Activated CD4-positive, CD25-positive, alpha-beta regulatory T cell treated with anti-CD3 and anti-CD28 coated beads, Interleukin-2, amount 50 U/mL, for 24 hours (primary cell): Measurements from ENCODE around the gene DLX1.
A peak's percentile ranks its signal among the peaks of the same experiment; 100 is the strongest.
"Not testable (repeated sequence)": the region's sequence is repeated elsewhere in the genome, so short reads cannot be mapped to it uniquely, and the experiment has no call there.

ENCODE experiments used
- ATAC-seq, 2 donors: fragments of 150-1000 bp; cut with Tn5 transposase; one replicate each; pipeline ENCODE4 v1.10.0; 2021; ENCODE audit warnings: mild to moderate bottlenecking in 1 of 2, moderate library complexity in 1 of 2

The DLX1 gene

GRCh38 chr2:172065111-172065510, 20.2 kb upstream of the DLX1 start:
- no peak for ATAC-seq

- no peak for ATAC-seq
Measured at GRCh38 chr2:172066394-172066886, 18.9 kb upstream of the DLX1 start.

- ATAC-seq = not testable (repeated sequence)
Measured at GRCh38 chr2:172067905-172068304, 17.4 kb upstream of the DLX1 start.

- ATAC-seq = no peak
Measured at GRCh38 chr2:172070936-172071335, 14.4 kb upstream of the DLX1 start.

GRCh38 chr2:172072303-172072702, 13.0 kb upstream of the DLX1 start:
- ATAC-seq = no peak

- no peak for ATAC-seq
Measured at GRCh38 chr2:172072706-172073105, 12.6 kb upstream of the DLX1 start.

- ATAC-seq = no peak
Measured at GRCh38 chr2:172073518-172073917, 11.8 kb upstream of the DLX1 start.

- ATAC-seq = no peak
Measured at GRCh38 chr2:172074254-172074653, 11.1 kb upstream of the DLX1 start.

GRCh38 chr2:172079416-172079815, 5.9 kb upstream of the DLX1 start:
- no peak for ATAC-seq

- ATAC-seq = no peak
Measured at GRCh38 chr2:172079838-172080640, 5.3 kb upstream of the DLX1 start.

- ATAC-seq = no peak
Measured at GRCh38 chr2:172080641-172081220, 4.6 kb upstream of the DLX1 start.

- ATAC-seq = no peak
Measured at GRCh38 chr2:172081221-172082022, 3.9 kb upstream of the DLX1 start.

- no peak for ATAC-seq
Measured at GRCh38 chr2:172082105-172082943, 3.0 kb upstream of the DLX1 start.

GRCh38 chr2:172082944-172083627, 2.2 kb upstream of the DLX1 start:
- no peak for ATAC-seq

- ATAC-seq = no peak
Measured at GRCh38 chr2:172083628-172084394, 1.5 kb upstream of the DLX1 start.

GRCh38 chr2:172084395-172084644, 987 bp upstream of the DLX1 start:
- no peak for ATAC-seq

GRCh38 chr2:172084645-172085459, 455 bp upstream of the DLX1 start:
- peak; percentile 81 to 86 for ATAC-seq

GRCh38 chr2:172086241-172087206, 1.2 kb downstream of the DLX1 start:
- ATAC-seq = peak; percentile 47 to 48

- no peak for ATAC-seq
Measured at GRCh38 chr2:172087207-172087779, 2.0 kb downstream of the DLX1 start.
